ENCODE results near the gene MMP2. TPM values are rescaled to one million over a fixed set of nuclear protein-coding genes. Genes with fewer than 3 reads are reported as not detected.

MMP2 gene
- total RNA-seq, 2 donors from 2014 or later, result not detected

DNA sequence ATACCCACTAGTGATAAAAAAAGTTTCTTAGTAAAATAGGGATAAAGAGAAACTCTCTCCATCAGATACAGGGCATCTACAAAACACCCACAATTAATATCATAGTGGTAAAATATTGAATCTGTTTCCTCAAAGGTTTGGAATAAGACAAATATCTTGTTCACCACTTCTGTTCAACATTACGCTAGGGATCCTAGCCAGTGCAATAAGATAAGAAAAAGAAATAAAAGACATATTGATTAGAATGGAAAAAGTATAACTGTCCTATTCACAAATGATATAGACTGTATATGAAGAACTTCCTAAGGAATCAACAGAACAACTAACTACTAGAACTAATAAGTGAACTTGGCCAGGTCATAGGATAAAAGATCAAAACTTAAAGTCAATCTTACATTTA, 42.8 kb downstream of the MMP2 start:
- H3K4me3 Mint-ChIP-seq, result no peak overlapping the region
- ATAC-seq (replicated peaks in 1 of 2) (no peak), DNase-seq (no peak)
- no peaks in the 10 kb centered on the region for H3K36me3 Mint-ChIP-seq (ENCODE audit: insufficient read depth in 2 of 2)
- H3K9me3 Mint-ChIP-seq, result peaks cover 0 to 3% of the 10 kb centered on the region in 2 donors
- no peaks in the 10 kb centered on the region for H3K27me3 Mint-ChIP-seq (ENCODE audit: low read depth)
- no peaks in the 10 kb centered on the region for H3K4me1 Mint-ChIP-seq (ENCODE audit: low read depth)
- no peak overlapping the region for H3K27ac Mint-ChIP-seq

DNA sequence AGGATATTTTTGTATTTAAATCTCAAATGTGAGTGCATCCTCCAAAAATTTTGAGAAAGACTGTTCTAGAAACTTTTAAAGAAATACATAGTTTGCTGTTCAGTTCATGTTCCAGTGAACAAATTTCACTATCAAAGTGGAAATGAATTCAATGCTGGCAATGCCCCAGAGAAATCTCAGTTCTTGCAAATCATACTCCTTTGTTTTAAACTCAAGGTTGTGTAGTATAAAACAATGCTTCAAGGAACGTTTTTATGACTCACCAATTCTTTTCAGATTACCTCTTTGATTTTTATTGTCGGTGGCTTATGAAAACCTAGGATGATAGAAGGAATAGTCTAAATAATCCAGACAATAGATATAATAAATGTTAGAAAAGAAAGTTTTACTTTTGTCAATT, 47.4 kb downstream of the MMP2 start:
- ATAC-seq (replicated peaks in 1 of 2) (no peak), DNase-seq (no peak)
- peaks cover 0 to 3% of the 10 kb centered on the region in 2 donors for H3K9me3 Mint-ChIP-seq
- no peak overlapping the region for H3K27ac Mint-ChIP-seq
- no peak overlapping the region for H3K4me3 Mint-ChIP-seq
- H3K4me1 Mint-ChIP-seq (ENCODE audit: low read depth), result no peaks in the 10 kb centered on the region
- no peaks in the 10 kb centered on the region for H3K36me3 Mint-ChIP-seq (ENCODE audit: insufficient read depth in 2 of 2)
- H3K27me3 Mint-ChIP-seq (ENCODE audit: low read depth), result peaks cover 6% of the 10 kb centered on the region

DNA sequence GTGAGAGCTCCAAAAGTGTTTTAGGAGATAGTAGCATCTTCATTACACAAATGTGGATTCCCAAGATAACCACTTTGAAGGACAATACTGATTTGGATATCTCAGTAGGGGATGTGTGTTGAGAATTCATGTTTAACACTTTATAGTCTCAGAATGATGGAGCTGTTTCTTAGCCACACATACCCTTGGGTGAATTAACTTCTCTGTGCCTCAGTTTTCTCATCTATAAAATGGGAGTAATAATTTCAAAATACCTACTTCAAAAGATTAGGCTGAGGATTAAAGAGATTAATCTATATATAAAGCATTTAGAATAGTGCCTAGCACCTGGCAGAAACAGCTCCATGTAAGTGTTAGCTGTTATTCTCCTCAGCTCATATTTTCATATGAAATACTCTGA, 48.9 kb downstream of the MMP2 start:
- Mint-ChIP-seq H3K36me3 (ENCODE audit: insufficient read depth in 2 of 2) (no peaks in the 10 kb centered on the region), H3K4me1 (ENCODE audit: low read depth) (no peaks in the 10 kb centered on the region), H3K27me3 (ENCODE audit: low read depth) (peaks cover 6% of the 10 kb centered on the region), H3K27ac (no peak overlapping the region), H3K4me3 (no peak overlapping the region), H3K9me3 (no peaks in the 10 kb centered on the region)
- ATAC-seq (replicated peaks in 1 of 2) (no peak), DNase-seq (no peak)

DNA sequence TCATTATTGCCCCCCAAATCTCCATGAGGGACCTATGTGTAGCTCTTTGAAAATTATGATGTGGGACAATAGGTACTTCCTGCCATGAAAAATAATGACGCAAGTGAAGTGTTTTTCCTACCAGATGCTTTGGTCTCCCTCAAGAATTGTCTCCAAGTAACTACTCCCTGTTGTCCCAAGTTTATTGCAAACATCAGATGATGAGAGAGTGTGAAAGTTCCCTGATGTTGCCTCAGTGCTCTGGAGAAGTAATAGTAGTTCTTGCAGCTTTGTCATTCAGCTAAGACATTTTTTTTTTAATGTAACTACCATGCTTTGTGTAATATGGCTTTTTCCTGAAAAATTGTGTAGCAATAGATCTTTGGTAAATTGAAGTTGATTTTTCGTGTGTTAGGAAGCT, 50.0 kb downstream of the MMP2 start:
- Mint-ChIP-seq H3K27ac (no peak overlapping the region), H3K4me1 (ENCODE audit: low read depth) (no peaks in the 10 kb centered on the region), H3K36me3 (ENCODE audit: insufficient read depth in 2 of 2) (no peaks in the 10 kb centered on the region), H3K9me3 (no peaks in the 10 kb centered on the region), H3K27me3 (ENCODE audit: low read depth) (peaks cover 6% of the 10 kb centered on the region), H3K4me3 (no peak overlapping the region)
- ATAC-seq (replicated peaks in 1 of 2) (no peak), DNase-seq (no peak)

DNA sequence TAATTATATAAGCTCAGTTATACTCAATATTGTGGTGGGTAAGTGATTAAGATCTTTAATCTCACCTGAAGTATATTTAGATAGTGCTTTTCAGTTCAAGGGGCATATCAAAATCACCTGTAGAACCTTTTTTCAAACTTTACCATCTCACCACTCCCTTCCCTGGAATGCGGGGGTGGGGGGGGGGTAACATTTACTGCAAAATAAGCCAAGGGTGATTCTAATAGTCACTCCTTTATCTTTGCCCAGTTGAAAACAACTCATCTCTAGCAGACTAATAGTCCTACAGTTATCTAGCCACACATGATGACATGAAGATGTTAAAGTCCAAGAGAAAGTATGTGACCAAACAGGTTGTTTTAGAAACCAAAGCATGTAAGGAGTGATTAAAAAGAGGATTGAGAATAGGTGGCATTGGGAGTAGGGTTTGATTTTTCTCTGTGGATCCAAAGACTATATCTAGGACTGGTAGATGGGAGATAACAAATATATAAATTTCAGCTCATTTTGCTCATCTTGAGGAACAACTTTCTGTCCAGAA, 51.4 kb downstream of the MMP2 start:
- ATAC-seq (replicated peaks in 1 of 2), result no peak
- H3K27me3 Mint-ChIP-seq (ENCODE audit: low read depth), result peaks cover 6% of the 10 kb centered on the region
- no peak overlapping the region for H3K27ac Mint-ChIP-seq
- H3K9me3 Mint-ChIP-seq, result no peaks in the 10 kb centered on the region
- no peaks in the 10 kb centered on the region for H3K4me1 Mint-ChIP-seq (ENCODE audit: low read depth)
- H3K36me3 Mint-ChIP-seq (ENCODE audit: insufficient read depth in 2 of 2), result no peaks in the 10 kb centered on the region
- DNase-seq, result no peak
- H3K4me3 Mint-ChIP-seq, result no peak overlapping the region

DNA sequence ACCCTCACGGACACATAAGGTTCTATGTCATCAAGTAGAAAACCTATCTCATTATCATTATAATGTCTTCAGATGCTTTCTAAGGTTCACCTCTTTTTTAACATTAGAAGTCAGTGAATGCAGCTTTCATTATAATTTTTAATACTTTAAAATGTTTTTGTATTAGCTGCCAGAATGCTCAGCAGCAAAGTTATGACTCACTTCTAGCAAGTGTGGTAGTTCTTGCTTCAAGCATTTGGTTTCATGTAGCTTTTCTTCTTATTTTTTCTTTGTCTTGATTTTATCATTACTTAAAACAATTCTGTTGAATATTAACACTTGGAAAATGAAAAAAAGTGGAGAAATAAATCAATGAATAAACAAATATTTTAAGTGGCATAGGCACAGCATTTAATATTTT, 53.2 kb downstream of the MMP2 start:
- H3K27me3 Mint-ChIP-seq (ENCODE audit: low read depth), result peaks cover 6% of the 10 kb centered on the region
- ATAC-seq (replicated peaks in 1 of 2) (no peak), DNase-seq (no peak)
- H3K36me3 Mint-ChIP-seq (ENCODE audit: insufficient read depth in 2 of 2), result no peaks in the 10 kb centered on the region
- no peaks in the 10 kb centered on the region for H3K4me1 Mint-ChIP-seq (ENCODE audit: low read depth)
- H3K9me3 Mint-ChIP-seq, result no peaks in the 10 kb centered on the region
- no peak overlapping the region for H3K4me3 Mint-ChIP-seq
- no peak overlapping the region for H3K27ac Mint-ChIP-seq

DNA sequence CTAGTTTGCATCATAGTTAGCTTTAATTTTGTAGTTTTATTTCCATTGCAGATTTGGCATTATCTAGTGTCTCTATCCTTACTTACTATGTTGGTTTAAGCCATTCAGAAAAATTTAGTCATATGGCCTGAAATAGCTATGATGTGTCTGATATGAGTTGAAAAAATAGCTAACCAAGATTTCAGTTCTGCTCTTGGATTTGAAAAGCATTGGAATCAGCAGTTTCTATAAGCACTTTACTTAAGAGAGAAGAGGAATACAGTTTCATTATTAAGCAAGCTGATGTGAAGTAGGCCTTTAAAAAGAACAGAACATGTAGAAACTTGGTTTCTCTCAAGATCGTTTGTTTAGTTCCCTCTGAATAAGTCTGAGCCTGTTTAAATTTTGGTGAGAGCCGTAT, 55.8 kb downstream of the MMP2 start:
- ATAC-seq (replicated peaks in 1 of 2) (no peak), DNase-seq (no peak)
- Mint-ChIP-seq H3K4me3 (no peak overlapping the region), H3K27me3 (ENCODE audit: low read depth) (no peaks in the 10 kb centered on the region), H3K9me3 (no peaks in the 10 kb centered on the region), H3K36me3 (ENCODE audit: insufficient read depth in 2 of 2) (no peaks in the 10 kb centered on the region), H3K27ac (no peak overlapping the region), H3K4me1 (ENCODE audit: low read depth) (no peaks in the 10 kb centered on the region)

DNA sequence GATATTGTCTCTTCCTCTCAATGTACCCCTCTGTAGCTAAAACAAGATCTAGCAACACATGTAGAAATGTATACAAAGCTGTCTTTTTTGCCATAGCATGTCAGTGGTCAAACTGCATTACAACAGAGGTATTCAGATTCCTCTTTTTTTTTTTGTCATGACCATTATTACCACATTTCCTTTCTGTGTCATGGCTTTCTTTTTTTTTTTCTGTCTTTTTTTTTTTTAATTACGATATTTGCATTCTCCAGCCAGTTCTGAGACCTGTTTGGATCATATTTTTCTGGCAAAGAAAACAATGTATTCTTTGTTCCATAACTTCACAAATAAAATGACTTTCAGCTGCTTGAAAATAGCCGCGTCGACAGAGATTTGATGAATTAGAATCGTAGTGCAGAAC, 60.1 kb downstream of the MMP2 start:
- Mint-ChIP-seq H3K27me3 (ENCODE audit: low read depth) (no peaks in the 10 kb centered on the region), H3K9me3 (no peaks in the 10 kb centered on the region), H3K4me1 (ENCODE audit: low read depth) (no peaks in the 10 kb centered on the region), H3K27ac (no peak overlapping the region), H3K36me3 (ENCODE audit: insufficient read depth in 2 of 2) (no peaks in the 10 kb centered on the region), H3K4me3 (no peak overlapping the region)
- ATAC-seq (replicated peaks in 1 of 2) (no peak), DNase-seq (no peak)

DNA sequence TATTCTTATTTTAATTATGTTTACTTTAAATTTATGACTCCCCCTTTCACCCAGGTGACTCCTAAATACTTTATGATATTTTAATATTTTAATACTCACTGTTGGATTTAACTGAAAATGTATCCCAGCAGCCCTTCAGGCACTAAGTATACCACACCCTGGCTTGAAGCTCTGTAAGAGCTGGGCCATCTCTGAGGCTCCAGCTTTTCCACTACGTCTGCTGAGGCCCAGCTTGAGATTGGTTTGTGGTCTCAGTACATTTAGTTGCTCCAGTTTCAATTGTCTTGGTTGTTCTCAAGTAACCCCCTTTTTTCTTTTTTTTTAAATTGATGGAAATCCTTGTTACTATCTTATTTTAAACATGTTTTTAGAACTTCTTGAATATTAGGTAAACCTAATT, 60.5 kb downstream of the MMP2 start:
- H3K27me3 Mint-ChIP-seq (ENCODE audit: low read depth), result no peaks in the 10 kb centered on the region
- ATAC-seq (replicated peaks in 1 of 2) (no peak), DNase-seq (no peak)
- no peaks in the 10 kb centered on the region for H3K4me1 Mint-ChIP-seq (ENCODE audit: low read depth)
- H3K36me3 Mint-ChIP-seq (ENCODE audit: insufficient read depth in 2 of 2), result no peaks in the 10 kb centered on the region
- no peaks in the 10 kb centered on the region for H3K9me3 Mint-ChIP-seq
- H3K4me3 Mint-ChIP-seq, result no peak overlapping the region
- H3K27ac Mint-ChIP-seq, result no peak overlapping the region

DNA sequence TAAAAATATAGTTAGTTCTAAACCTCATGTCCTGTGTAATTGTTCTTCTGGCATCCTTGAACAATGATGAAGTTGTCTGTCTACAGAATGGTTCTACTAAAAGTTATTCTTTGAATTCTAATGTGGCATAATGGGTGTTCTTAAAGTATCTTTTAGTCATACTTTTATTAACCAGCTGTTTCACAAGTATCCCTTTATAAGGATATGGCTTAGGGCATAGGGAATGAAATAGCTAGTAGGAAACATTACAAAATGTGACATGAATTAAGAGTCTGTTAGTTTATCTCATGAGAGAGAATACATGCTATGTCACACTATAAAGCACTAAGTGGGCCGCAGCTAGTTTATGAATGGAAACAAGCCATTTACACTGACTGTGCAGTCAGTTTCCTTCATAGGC, 61.2 kb downstream of the MMP2 start:
- Mint-ChIP-seq H3K27me3 (ENCODE audit: low read depth) (no peaks in the 10 kb centered on the region), H3K9me3 (no peaks in the 10 kb centered on the region), H3K4me1 (ENCODE audit: low read depth) (no peaks in the 10 kb centered on the region), H3K27ac (no peak overlapping the region), H3K4me3 (no peak overlapping the region), H3K36me3 (ENCODE audit: insufficient read depth in 2 of 2) (no peaks in the 10 kb centered on the region)
- DNase-seq, result no peak
- no peak for ATAC-seq (replicated peaks in 1 of 2)

DNA sequence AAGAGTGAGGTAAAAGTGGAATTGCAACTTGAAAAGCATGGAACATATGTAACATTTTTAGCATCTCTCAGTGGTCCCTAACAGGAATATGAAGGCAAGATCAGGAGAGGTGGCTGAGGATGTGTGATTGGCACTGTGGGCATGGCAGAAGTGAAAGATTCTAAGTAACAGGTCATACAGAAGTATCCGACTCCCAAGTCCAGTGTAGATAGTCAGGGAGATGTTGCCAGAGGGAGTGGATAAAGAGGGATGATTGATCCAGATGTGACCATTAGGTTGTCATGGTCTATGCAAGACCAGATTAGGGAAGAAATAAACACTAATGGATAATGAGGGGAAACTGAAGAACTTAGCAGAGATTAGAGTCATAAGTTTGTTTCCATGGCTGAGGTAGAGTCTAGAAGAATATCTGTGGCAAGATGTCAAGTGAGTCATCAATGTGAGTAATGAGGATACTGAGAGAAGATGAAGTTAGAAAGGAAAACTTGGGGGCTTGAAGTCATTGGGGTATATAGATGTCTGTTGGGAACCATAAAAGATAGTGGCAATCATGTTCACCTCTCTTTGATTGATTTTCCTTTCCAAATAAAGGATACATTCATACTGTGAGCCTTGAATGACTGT, 63.6 kb downstream of the MMP2 start:
- no peaks in the 10 kb centered on the region for H3K9me3 Mint-ChIP-seq
- no peaks in the 10 kb centered on the region for H3K4me1 Mint-ChIP-seq (ENCODE audit: low read depth)
- H3K36me3 Mint-ChIP-seq (ENCODE audit: insufficient read depth in 2 of 2), result no peaks in the 10 kb centered on the region
- DNase-seq (no peak), ATAC-seq (replicated peaks in 1 of 2) (peak; percentile 53 to 75)
- no peaks in the 10 kb centered on the region for H3K27me3 Mint-ChIP-seq (ENCODE audit: low read depth)
- H3K27ac Mint-ChIP-seq, result no peak overlapping the region
- no peak overlapping the region for H3K4me3 Mint-ChIP-seq

DNA sequence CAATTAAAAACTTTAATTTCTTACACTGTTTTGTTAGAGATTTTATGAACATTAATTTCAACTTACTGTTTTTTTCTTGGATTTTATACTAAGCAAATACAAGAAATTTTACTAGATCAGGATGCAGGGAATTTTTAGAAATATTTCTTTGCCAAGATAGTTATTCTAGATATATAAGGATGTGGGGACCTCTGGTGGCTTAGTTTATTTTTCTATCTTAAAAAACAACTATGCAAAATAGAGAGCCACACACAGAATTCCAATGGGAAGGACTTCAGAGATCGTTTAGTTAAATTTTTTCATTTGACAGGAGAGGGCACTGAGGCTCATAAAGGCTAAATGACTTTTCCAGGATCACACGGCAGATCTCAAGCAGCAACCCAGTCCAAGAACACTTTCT, 64.5 kb downstream of the MMP2 start:
- no peaks in the 10 kb centered on the region for H3K4me1 Mint-ChIP-seq (ENCODE audit: low read depth)
- H3K36me3 Mint-ChIP-seq (ENCODE audit: insufficient read depth in 2 of 2), result no peaks in the 10 kb centered on the region
- H3K9me3 Mint-ChIP-seq, result no peaks in the 10 kb centered on the region
- H3K27me3 Mint-ChIP-seq (ENCODE audit: low read depth), result no peaks in the 10 kb centered on the region
- no peak overlapping the region for H3K4me3 Mint-ChIP-seq
- H3K27ac Mint-ChIP-seq, result no peak overlapping the region
- DNase-seq (no peak), ATAC-seq (replicated peaks in 1 of 2) (no peak)

DNA sequence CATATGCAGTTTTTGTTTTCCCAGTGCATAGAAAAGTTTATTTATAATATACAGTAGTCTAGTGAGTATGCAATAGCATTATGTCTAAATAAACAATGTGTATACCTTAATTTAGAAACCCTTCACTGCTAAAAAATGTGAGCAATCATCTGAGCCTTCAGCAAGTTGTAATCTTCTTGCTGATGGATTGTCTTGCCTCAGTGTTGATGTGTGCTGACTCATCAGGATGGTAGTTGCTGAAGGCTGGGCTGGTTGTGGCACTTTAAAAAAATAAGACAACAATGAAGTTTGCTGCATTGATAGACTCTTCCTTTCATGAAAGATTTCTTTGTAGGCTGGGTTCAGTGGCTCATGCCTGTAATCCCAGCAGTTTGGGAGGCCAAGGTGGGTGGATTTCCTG, 73.6 kb downstream of the MMP2 start:
- Mint-ChIP-seq H3K4me3 (no peak overlapping the region), H3K27me3 (ENCODE audit: low read depth) (no peaks in the 10 kb centered on the region), H3K36me3 (ENCODE audit: insufficient read depth in 2 of 2) (no peaks in the 10 kb centered on the region), H3K4me1 (ENCODE audit: low read depth) (no peaks in the 10 kb centered on the region), H3K27ac (no peak overlapping the region), H3K9me3 (no peaks in the 10 kb centered on the region)
- DNase-seq (no peak), ATAC-seq (replicated peaks in 1 of 2) (no peak)

DNA sequence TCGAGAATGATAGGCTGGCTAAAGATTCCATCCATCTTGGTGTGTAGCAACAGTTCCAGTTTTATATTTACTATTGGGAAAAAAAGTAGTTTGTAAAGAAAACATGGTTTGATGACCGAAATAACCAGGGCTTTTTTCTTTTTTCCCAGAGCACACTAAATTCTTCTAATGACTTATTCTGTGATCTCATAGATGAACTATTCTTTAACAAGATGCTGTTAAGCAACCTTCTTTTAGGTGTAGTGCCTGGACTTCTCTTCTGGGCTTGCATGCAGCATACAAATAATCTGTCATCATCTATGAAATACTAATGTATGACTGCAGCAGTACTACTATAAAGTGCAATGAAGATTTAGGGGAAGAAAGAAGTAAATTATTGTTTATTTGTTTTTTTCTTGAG, 76.4 kb downstream of the MMP2 start:
- Mint-ChIP-seq H3K27me3 (ENCODE audit: low read depth) (no peaks in the 10 kb centered on the region), H3K4me1 (ENCODE audit: low read depth) (no peaks in the 10 kb centered on the region), H3K4me3 (no peak overlapping the region), H3K36me3 (ENCODE audit: insufficient read depth in 2 of 2) (no peaks in the 10 kb centered on the region), H3K27ac (no peak overlapping the region), H3K9me3 (no peaks in the 10 kb centered on the region)
- DNase-seq, result no peak
- ATAC-seq (replicated peaks in 1 of 2), result no peak
